Natural killer cell (primary cell): ENCODE data around the gene OR4N5. TPM values are rescaled to one million over a fixed set of nuclear protein-coding genes. Genes with fewer than 3 reads are reported as not detected.

ENCODE experiments used
- ATAC-seq, 3 donors: fragments of 150-1000 bp in 2 of 3; fragments of 200-7000 bp in 1 of 3; cut with Tn5 transposase; 1 replicate in 1 of 3; 2 replicates in 2 of 3; pipeline ENCODE4 v1.10.0; 2021; ENCODE audit warnings: mild to moderate bottlenecking in 2 of 3, moderate library complexity in 2 of 3
- DNase-seq, 2 donors: peaks; one replicate each; pipeline versions ENCODE4 v3.0.0 to v3.0.0-alpha.2; 2013 to 2021; ENCODE audit warnings: mixed read lengths in 1 of 2
- H3K27ac ChIP-seq: one replicate; pipeline ENCODE4 v1.5.1; 2013; ENCODE audit warnings: mild to moderate bottlenecking, low read length
- H3K27me3 ChIP-seq: one replicate; pipeline ENCODE4 v1.6.1; 2013; ENCODE audit warnings: low read length; ENCODE audit not compliant: control insufficient read depth, insufficient read depth
- H3K36me3 ChIP-seq: one replicate; pipeline ENCODE4 v1.6.1; 2013; ENCODE audit warnings: low read length; ENCODE audit not compliant: control insufficient read depth, insufficient read depth
- H3K4me1 ChIP-seq: one replicate; pipeline ENCODE4 v1.6.1; 2013; ENCODE audit warnings: low read length; ENCODE audit not compliant: control insufficient read depth, insufficient read depth
- H3K4me3 ChIP-seq: one replicate; pipeline ENCODE4 v1.5.1; 2013; ENCODE audit warnings: low read length
- H3K9me3 ChIP-seq: one replicate; pipeline ENCODE4 v1.6.1; 2013; ENCODE audit warnings: low read length; ENCODE audit not compliant: control insufficient read depth, insufficient read depth
- H3K27ac Mint-ChIP-seq, 2 donors: one replicate each; pipeline ENCODE4 v1.8.0; 2022; ENCODE audit warnings: mild to moderate bottlenecking in 2 of 2, mixed read lengths in 2 of 2, moderate library complexity in 1 of 2
- H3K27me3 Mint-ChIP-seq, 2 donors: one replicate each; pipeline ENCODE4 v1.8.0; 2022; ENCODE audit warnings: low read depth in 2 of 2, mixed read lengths in 2 of 2
- H3K36me3 Mint-ChIP-seq: one replicate; pipeline ENCODE4 v1.8.0; 2022; ENCODE audit warnings: mixed read lengths
- H3K4me1 Mint-ChIP-seq, 2 donors: one replicate each; pipeline ENCODE4 v1.8.0; 2022; ENCODE audit warnings: mixed read lengths in 2 of 2
- H3K4me3 Mint-ChIP-seq: one replicate; pipeline ENCODE4 v1.8.0; 2022; ENCODE audit warnings: mild to moderate bottlenecking, moderate library complexity, mixed read lengths
- H3K9me3 Mint-ChIP-seq, 2 donors: one replicate each; pipeline ENCODE4 v1.8.0; 2022; ENCODE audit warnings: mixed read lengths in 2 of 2
- CTCF ChIP-seq: fragments of 200-600 bp; IDR thresholded peaks from one replicate; pipeline ENCODE4 v1.8.0; 2022; ENCODE audit warnings: antibody characterized with exemption
- intact Hi-C: fragments of 100-400 bp; cut with micrococcal nuclease; formaldehyde crosslinking; loops from one replicate; pipeline ENCODE4 v1.14.2; 2022
- total RNA-seq, 4 donors: library from RNA; stranded (reverse); fragments of 120-200 nt in 1 of 4; gene quantifications; one replicate each; pipeline versions ENCODE4 v1.2.3 to v1.2.4, GENCODE V29; 2013 to 2022

The OR4N5 gene
- total RNA-seq, 3 donors from 2014 or later (not counting 1 experiment from before 2014, with no cell fraction given): not detected

- no peak for TF ChIP-seq CTCF
- Histone ChIP-seq H3K4me1 (no peaks in the 10 kb centered on the region), H3K36me3 (no peaks in the 10 kb centered on the region), H3K4me3 (no peak overlapping the region), H3K27me3 (no peaks in the 10 kb centered on the region), H3K9me3 (no peaks in the 10 kb centered on the region), H3K27ac (no peak overlapping the region)
- Mint-ChIP-seq H3K9me3 (no peaks in the 10 kb centered on the region), H3K27me3 (peaks cover 0 to 3% of the 10 kb centered on the region in 2 donors), H3K4me1 (no peaks in the 10 kb centered on the region), H3K27ac (no peak overlapping the region), H3K4me3 (no peak overlapping the region), H3K36me3 (no peaks in the 10 kb centered on the region)
- intact Hi-C loops: no loop called here
- no peak for DNase-seq
- ATAC-seq: no peak
Observed at GRCh38 chr14:20194101-20194500, 55.5 kb downstream of the OR4N5 start.

Other genes with a start within 250 kb of the OR4N5 start
- gene OR4K5, start 218.2 kb upstream of the OR4N5 start, total RNA-seq: not detected
- not detected for gene OR4K1, start 207.9 kb upstream of the OR4N5 start, total RNA-seq
- not detected for gene OR4K15, start 163.2 kb upstream of the OR4N5 start, total RNA-seq
- not detected for gene OR4Q2, start 136.7 kb upstream of the OR4N5 start, total RNA-seq
- not detected for gene OR4K14, start 119.5 kb upstream of the OR4N5 start, total RNA-seq
- gene OR4K13, start 102.8 kb upstream of the OR4N5 start, total RNA-seq: not detected
- gene OR4L1, start 78.8 kb upstream of the OR4N5 start, total RNA-seq: not detected
- not detected for gene OR4K17, start 28.1 kb upstream of the OR4N5 start, total RNA-seq
- not detected for gene OR11G2, start 52.1 kb downstream of the OR4N5 start, total RNA-seq
- not detected for gene OR11H6, start 84.9 kb downstream of the OR4N5 start, total RNA-seq
- not detected for gene OR11H7, start 90.2 kb downstream of the OR4N5 start, total RNA-seq
- not detected for gene OR11H4, start 100.5 kb downstream of the OR4N5 start, total RNA-seq
- gene TTC5, start 167.1 kb downstream of the OR4N5 start, total RNA-seq: 10 to 100 TPM; 18.1 to 23.5 (median 21.6) TPM
- gene CCNB1IP1, start 194.5 kb downstream of the OR4N5 start, total RNA-seq: 10 to 100 TPM; 20.8 to 21.5 (median 21.2) TPM
- gene PARP2, start 204.8 kb downstream of the OR4N5 start, total RNA-seq: 10 to 100 TPM; 18.2 to 28.3 (median 22.2) TPM